ENCODE results near the gene TMEM54. TPM values are rescaled to one million over a fixed set of nuclear protein-coding genes. Genes with fewer than 3 reads are reported as not detected.
A peak's percentile ranks its signal among the peaks of the same experiment; 100 is the strongest.

The TMEM54 gene
- total RNA-seq, 1 donor from 2014 or later: 21.1 TPM

DNA sequence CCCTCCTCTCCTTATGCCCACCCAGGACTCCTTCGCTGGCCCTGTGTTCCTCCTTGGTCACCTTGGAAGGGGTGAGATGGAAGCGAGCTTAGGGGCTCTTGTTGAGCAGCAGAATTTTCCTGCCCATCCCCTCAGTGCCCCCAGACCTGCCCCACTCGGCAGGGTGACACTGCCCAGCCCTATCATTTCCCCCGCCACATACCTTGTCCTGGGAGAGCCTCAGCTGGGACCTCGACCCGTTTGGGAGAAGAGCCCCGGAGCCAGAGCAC lies 29.1 kb downstream of the TMEM54 start:
- DNase-seq (ENCODE audit: low spot score): no peak
- no peak overlapping the region for H3K4me3 Mint-ChIP-seq (ENCODE audit: unreplicated experiment)
- peaks cover 27% of the 10 kb centered on the region for H3K4me1 Mint-ChIP-seq (ENCODE audit: low read depth)
- peaks cover 8% of the 10 kb centered on the region for H3K27me3 Mint-ChIP-seq (ENCODE audit: low read depth)
- H3K27ac Mint-ChIP-seq (ENCODE audit: unreplicated experiment): no peak overlapping the region
- no peak for TF ChIP-seq CTCF (IDR thresholded peaks at IDR 0.05)
- H3K9me3 Mint-ChIP-seq (ENCODE audit: low read depth): no peaks in the 10 kb centered on the region
- no peaks in the 10 kb centered on the region for H3K36me3 Mint-ChIP-seq (ENCODE audit: low read depth)

GRCh38 chr1:32871364-32872191 lies 29.6 kb downstream of the TMEM54 start:
- Mint-ChIP-seq H3K36me3 (ENCODE audit: low read depth) (no peaks in the 10 kb centered on the region), H3K27ac (ENCODE audit: unreplicated experiment) (peak overlapping the region; percentile 12), H3K4me1 (ENCODE audit: low read depth) (peaks cover 27% of the 10 kb centered on the region), H3K4me3 (ENCODE audit: unreplicated experiment) (peak overlapping the region; percentile 71), H3K9me3 (ENCODE audit: low read depth) (no peaks in the 10 kb centered on the region), H3K27me3 (ENCODE audit: low read depth) (peaks cover 8% of the 10 kb centered on the region)
- no peak for DNase-seq (ENCODE audit: low spot score)
- peak; percentile 7 for TF ChIP-seq CTCF (IDR thresholded peaks at IDR 0.05)

GRCh38 chr1:32870615-32871363 lies 30.4 kb downstream of the TMEM54 start, which contains the start of gene FNDC5:
Gene FNDC5, minus strand, starts transcription at chr1:32870912.
- Mint-ChIP-seq H3K36me3 (ENCODE audit: low read depth) (no peaks in the 10 kb centered on the region), H3K4me1 (ENCODE audit: low read depth) (peaks cover 27% of the 10 kb centered on the region), H3K27ac (ENCODE audit: unreplicated experiment) (peak within 1 kb of the TSS; percentile 49), H3K9me3 (ENCODE audit: low read depth) (no peaks in the 10 kb centered on the region), H3K27me3 (ENCODE audit: low read depth) (peaks cover 7% of the 10 kb centered on the region), H3K4me3 (ENCODE audit: unreplicated experiment) (peak within 1 kb of the TSS; percentile 71)
- no peak for TF ChIP-seq CTCF (IDR thresholded peaks at IDR 0.05)
- DNase-seq (ENCODE audit: low spot score): no peak

DNA sequence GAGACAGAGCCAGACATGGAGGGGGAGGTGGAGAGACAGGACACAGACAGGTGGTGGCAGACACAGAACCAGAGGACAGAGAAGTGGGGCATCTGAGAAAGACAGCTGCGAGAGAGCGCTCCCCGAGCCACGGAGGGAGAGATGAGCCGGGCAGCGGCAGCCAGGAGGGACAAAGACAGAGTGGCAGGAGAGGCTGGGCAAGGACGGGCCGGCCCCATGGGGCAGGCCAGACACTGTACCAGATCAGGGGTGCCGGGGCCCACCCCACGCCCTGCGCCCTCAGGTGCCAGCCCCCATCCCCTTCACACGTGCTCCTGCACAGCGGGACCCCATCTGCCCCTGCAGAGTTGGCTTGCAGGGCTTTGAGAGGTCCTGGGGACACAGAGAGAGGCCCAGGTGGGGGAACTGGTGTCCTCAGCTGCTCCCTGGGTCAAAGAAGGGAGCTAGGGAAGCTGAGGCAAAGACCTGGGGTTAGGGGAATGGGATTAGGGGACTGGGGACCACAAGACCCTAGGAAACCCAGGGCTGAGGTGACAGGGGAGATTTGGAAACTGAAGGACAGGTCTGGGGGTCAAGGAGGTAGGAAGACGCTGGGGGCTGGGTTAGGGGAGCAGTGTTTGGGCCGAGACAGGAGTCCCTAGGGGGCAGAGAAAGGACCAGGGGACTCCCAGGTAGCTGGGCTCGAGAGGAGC lies 31.1 kb downstream of the TMEM54 start:
- Mint-ChIP-seq H3K27me3 (ENCODE audit: low read depth) (no peaks in the 10 kb centered on the region), H3K36me3 (ENCODE audit: low read depth) (no peaks in the 10 kb centered on the region), H3K4me3 (ENCODE audit: unreplicated experiment) (peak overlapping the region; percentile 69), H3K4me1 (ENCODE audit: low read depth) (peaks cover 23% of the 10 kb centered on the region), H3K27ac (ENCODE audit: unreplicated experiment) (peak overlapping the region; percentile 49), H3K9me3 (ENCODE audit: low read depth) (no peaks in the 10 kb centered on the region)
- no peak for TF ChIP-seq CTCF (IDR thresholded peaks at IDR 0.05)
- no peak for DNase-seq (ENCODE audit: low spot score)

DNA sequence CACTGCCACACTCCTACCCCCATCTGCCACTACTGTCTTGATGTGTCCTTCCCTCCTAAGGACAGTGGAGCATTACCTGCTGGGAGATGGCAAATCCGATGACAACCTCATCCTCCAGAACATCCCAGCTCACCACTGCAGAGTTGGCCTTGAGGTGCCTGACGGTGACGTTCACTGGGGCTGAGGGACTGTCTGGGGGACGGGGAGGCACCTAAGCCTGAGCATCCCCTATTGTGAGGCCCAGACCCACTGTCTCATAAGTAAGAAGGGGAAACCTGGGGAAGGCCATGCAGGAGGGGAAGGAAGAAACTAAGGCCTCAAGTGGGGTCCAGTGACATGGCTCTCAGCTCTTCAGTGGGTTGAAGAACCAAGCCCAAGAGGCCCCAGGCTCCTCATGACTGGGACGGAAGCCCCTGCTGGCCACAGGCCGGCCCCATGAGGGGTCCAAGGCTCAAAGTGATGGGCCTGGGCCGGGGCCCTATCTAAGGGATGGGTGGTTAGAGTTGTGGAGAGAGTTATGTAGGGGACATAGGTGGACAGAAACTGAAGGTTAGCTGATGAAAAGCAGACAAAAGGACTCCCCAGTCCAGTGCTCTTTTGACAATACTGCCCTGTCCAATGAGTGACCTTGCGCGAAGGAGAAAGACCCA lies 32.3 kb downstream of the TMEM54 start:
- peak overlapping the region; percentile 69 for H3K4me3 Mint-ChIP-seq (ENCODE audit: unreplicated experiment)
- peaks cover 21% of the 10 kb centered on the region for H3K4me1 Mint-ChIP-seq (ENCODE audit: low read depth)
- no peaks in the 10 kb centered on the region for H3K27me3 Mint-ChIP-seq (ENCODE audit: low read depth)
- no peak for TF ChIP-seq CTCF (IDR thresholded peaks at IDR 0.05)
- H3K36me3 Mint-ChIP-seq (ENCODE audit: low read depth): no peaks in the 10 kb centered on the region
- H3K9me3 Mint-ChIP-seq (ENCODE audit: low read depth): no peaks in the 10 kb centered on the region
- DNase-seq (ENCODE audit: low spot score): no peak
- no peak overlapping the region for H3K27ac Mint-ChIP-seq (ENCODE audit: unreplicated experiment)
